ENCODE results near the gene LHFPL4. TPM values are rescaled to one million over a fixed set of nuclear protein-coding genes. Genes with fewer than 3 reads are reported as not detected.
"Not testable (repeated sequence)": the region's sequence is repeated elsewhere in the genome, so short reads cannot be mapped to it uniquely, and the experiment has no call there.

The LHFPL4 gene
- total RNA-seq, 2 experiments from 2014 or later: not detected

GRCh38 chr3:9498781-9499180 is 54.8 kb downstream of the LHFPL4 start:
- DNase-seq (no peak), ATAC-seq (no peak)
- POLR2A ChIA-PET: interaction anchor here (0.6 kb wide), 1 partner anchor 760 kb away, joined by 3 read pairs; no protein-coding TSS in a partner anchor
- peaks cover 3% of the 10 kb centered on the region for H3K4me1 Mint-ChIP-seq (ENCODE audit: low read depth)
- peaks cover 25% of the 10 kb centered on the region for H3K27me3 Mint-ChIP-seq
- H3K9me3 Mint-ChIP-seq: no peaks in the 10 kb centered on the region
- H3K36me3 Mint-ChIP-seq (ENCODE audit: low read depth): no peaks in the 10 kb centered on the region
- no peak overlapping the region for H3K4me3 Mint-ChIP-seq
- TF ChIP-seq CTCF (IDR thresholded peaks at IDR 0.05): no peak
- H3K27ac Mint-ChIP-seq: no peak overlapping the region
- intact Hi-C loops (cut with micrococcal nuclease): no loop called here
- CTCF ChIA-PET: no interaction called here

- Mint-ChIP-seq H3K9me3 (no peaks in the 10 kb centered on the region), H3K27ac (no peak overlapping the region), H3K4me3 (no peak overlapping the region), H3K36me3 (ENCODE audit: low read depth) (no peaks in the 10 kb centered on the region), H3K27me3 (peaks cover 24% of the 10 kb centered on the region), H3K4me1 (ENCODE audit: low read depth) (peaks cover 3% of the 10 kb centered on the region)
- POLR2A ChIA-PET: interaction anchor here (0.6 kb wide), 2 partner anchors 203 to 760 kb away, joined by 3 read pairs; no protein-coding TSS in a partner anchor
- TF ChIP-seq CTCF (IDR thresholded peaks at IDR 0.05): no peak
- ATAC-seq (no peak), DNase-seq (no peak)
- intact Hi-C loops (cut with micrococcal nuclease): no loop called here
- CTCF ChIA-PET: no interaction called here
These were observed 55.6 kb downstream of the LHFPL4 start for GRCh38 chr3:9497821-9498565.

DNA sequence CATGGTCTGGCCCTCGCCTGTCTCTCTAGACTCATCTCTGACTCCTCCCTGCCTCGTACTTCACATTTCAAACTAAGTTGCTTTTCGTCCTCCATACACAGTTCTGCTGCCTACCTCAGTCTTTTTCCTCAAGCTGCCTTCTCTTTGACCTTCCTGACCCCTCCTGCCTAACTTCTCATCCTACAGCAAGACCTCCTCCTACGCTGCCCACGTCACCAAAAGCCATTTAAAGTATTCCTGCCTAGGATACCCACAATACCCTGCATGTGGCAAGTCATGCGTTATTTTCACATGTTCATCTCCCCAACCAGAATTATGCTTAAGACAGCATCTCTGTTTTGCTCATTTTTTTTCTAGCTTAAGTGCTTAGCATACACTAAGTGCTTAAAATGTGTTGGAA is 56.7 kb downstream of the LHFPL4 start:
- Mint-ChIP-seq H3K4me3 (no peak overlapping the region), H3K27me3 (peaks cover 22% of the 10 kb centered on the region), H3K4me1 (ENCODE audit: low read depth) (peaks cover 3% of the 10 kb centered on the region), H3K9me3 (no peaks in the 10 kb centered on the region), H3K27ac (no peak overlapping the region), H3K36me3 (ENCODE audit: low read depth) (peaks cover 3% of the 10 kb centered on the region)
- DNase-seq: no peak
- ATAC-seq: no peak
- POLR2A ChIA-PET: no interaction called here
- intact Hi-C loops (cut with micrococcal nuclease): no loop called here
- CTCF ChIA-PET: interaction anchor here (2.2 kb wide), 1 partner anchor 143 kb away, joined by 8 read pairs; no protein-coding TSS in a partner anchor
- TF ChIP-seq CTCF (IDR thresholded peaks at IDR 0.05): no peak

DNA sequence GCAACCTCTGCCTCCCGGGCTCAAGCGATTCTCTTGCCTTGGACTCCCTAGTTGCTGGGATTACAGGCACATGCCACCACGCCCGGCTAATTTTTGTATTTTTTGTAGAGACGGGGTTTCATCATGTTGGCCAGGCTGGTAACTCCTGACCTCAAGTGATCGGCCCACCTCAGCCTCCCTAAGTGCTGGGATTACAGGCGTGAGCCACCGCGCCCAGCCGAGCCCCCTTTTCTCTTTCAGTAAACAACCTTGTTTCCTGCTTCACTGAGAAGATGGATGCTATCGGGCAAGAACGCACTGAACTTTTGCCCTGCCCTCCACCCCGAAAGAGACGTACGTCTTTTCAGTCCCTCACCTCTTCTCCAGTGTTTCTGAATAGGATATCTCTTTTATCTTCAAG is 59.6 kb downstream of the LHFPL4 start:
- intact Hi-C loops (cut with micrococcal nuclease); H3K27me3 Mint-ChIP-seq; H3K4me1 Mint-ChIP-seq (ENCODE audit: low read depth); CTCF ChIA-PET; H3K36me3 Mint-ChIP-seq (ENCODE audit: low read depth); POLR2A ChIA-PET; H3K9me3 Mint-ChIP-seq; DNase-seq; H3K27ac Mint-ChIP-seq; ATAC-seq; H3K4me3 Mint-ChIP-seq: not testable (repeated sequence)

DNA sequence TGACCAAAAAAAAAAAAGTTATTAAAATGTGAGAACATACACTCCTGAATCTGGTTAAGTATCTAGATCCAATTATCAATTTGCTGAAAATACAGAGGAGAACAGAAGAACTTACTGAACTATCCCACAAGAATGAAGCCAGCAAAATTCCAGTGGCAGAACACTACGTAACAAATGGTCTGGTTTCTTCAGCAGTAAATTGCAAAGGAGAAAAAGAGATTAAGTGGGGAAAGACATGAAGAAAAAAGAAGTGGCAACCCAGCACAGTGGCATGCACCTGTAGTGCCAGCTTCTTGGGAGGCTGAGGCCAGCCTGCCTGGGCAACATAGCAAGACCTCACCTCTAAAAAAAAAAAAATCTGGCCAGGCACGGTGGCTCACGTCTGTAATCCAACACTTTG is 62.1 kb downstream of the LHFPL4 start:
- no peak for TF ChIP-seq CTCF (IDR thresholded peaks at IDR 0.05)
- ChIA-PET POLR2A (no interaction called here), CTCF (interaction anchor here (4.2 kb wide), 1 partner anchor 11 kb away, joined by 37 read pairs; no protein-coding TSS in a partner anchor)
- DNase-seq (no peak), ATAC-seq (no peak)
- no peaks in the 10 kb centered on the region for H3K27me3 Mint-ChIP-seq
- no peak overlapping the region for H3K4me3 Mint-ChIP-seq
- peaks cover 8% of the 10 kb centered on the region for H3K9me3 Mint-ChIP-seq
- no peaks in the 10 kb centered on the region for H3K4me1 Mint-ChIP-seq (ENCODE audit: low read depth)
- H3K27ac Mint-ChIP-seq: no peak overlapping the region
- peaks cover 10% of the 10 kb centered on the region for H3K36me3 Mint-ChIP-seq (ENCODE audit: low read depth)
- intact Hi-C loops (cut with micrococcal nuclease): no loop called here
